Measurements from ENCODE around the gene FLT3LG. TPM values are rescaled to one million over a fixed set of nuclear protein-coding genes. Genes with fewer than 3 reads are reported as not detected.

FLT3LG gene
- total RNA-seq, 1 donor from 2014 or later: 1.9 TPM

DNA sequence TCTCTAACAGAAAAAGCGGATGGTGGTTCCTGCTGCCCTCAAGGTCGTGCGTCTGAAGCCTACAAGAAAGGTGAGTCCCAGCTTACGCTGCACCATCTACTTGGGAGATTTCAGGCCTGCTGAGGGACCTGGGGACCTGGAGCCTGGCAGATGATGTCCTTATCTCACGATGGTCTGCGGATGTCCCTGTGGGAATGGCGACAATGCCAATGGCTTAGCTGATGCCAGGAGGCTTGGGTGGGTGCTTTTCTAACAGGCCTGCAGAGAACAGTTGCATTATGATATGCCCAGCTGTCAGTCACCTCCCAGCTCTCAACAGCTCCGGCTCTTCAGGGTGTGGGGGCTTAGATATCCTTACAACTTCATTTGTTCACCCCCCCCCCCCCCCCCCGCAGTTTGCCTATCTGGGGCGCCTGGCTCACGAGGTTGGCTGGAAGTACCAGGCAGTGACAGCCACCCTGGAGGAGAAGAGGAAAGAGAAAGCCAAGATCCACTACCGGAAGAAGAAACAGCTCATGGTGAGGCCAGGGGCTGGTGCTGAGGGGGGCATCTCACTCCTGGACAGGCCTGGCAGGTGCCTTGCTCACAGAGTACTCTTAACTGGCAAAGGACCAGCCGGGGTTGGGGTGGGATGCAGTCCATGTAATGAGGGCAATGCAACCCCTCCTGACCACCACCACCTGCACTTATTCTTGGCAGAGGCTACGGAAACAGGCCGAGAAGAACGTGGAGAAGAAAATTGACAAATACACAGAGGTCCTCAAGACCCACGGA, 17.2 kb downstream of the FLT3LG start:
- no peak for DNase-seq (ENCODE audit: low spot score)
- no peak overlapping the region for H3K4me3 Mint-ChIP-seq (ENCODE audit: unreplicated experiment)
- H3K27me3 Mint-ChIP-seq (ENCODE audit: low read depth): no peaks in the 10 kb centered on the region
- H3K36me3 Mint-ChIP-seq (ENCODE audit: low read depth): peaks cover 43% of the 10 kb centered on the region
- H3K4me1 Mint-ChIP-seq (ENCODE audit: low read depth): peaks cover 27% of the 10 kb centered on the region
- H3K27ac Mint-ChIP-seq (ENCODE audit: unreplicated experiment): peak overlapping the region; percentile 32
- H3K9me3 Mint-ChIP-seq (ENCODE audit: low read depth): no peaks in the 10 kb centered on the region
- TF ChIP-seq, protein P1, sequence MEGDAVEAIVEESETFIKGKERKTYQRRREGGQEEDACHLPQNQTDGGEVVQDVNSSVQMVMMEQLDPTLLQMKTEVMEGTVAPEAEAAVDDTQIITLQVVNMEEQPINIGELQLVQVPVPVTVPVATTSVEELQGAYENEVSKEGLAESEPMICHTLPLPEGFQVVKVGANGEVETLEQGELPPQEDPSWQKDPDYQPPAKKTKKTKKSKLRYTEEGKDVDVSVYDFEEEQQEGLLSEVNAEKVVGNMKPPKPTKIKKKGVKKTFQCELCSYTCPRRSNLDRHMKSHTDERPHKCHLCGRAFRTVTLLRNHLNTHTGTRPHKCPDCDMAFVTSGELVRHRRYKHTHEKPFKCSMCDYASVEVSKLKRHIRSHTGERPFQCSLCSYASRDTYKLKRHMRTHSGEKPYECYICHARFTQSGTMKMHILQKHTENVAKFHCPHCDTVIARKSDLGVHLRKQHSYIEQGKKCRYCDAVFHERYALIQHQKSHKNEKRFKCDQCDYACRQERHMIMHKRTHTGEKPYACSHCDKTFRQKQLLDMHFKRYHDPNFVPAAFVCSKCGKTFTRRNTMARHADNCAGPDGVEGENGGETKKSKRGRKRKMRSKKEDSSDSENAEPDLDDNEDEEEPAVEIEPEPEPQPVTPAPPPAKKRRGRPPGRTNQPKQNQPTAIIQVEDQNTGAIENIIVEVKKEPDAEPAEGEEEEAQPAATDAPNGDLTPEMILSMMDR (IDR thresholded peaks at IDR 0.05): no peak

DNA sequence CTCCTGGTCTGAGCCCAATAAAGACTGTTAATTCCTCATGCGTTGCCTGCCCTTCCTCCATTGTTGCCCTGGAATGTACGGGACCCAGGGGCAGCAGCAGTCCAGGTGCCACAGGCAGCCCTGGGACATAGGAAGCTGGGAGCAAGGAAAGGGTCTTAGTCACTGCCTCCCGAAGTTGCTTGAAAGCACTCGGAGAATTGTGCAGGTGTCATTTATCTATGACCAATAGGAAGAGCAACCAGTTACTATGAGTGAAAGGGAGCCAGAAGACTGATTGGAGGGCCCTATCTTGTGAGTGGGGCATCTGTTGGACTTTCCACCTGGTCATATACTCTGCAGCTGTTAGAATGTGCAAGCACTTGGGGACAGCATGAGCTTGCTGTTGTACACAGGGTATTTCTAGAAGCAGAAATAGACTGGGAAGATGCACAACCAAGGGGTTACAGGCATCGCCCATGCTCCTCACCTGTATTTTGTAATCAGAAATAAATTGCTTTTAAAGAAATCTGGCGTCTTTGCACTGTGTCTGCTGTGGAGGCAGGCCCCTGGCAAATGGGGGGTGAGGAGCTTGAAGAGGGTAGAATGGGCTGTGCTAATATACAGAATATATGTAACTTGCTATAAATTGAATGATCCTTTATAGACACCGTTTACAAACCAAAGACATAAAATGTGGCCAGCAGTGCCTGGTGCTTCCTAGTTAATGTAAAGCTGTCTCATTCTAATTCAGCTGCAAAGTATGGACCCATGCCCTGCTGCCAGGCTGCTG, 18.0 kb downstream of the FLT3LG start:
- no peak for DNase-seq (ENCODE audit: low spot score)
- H3K27me3 Mint-ChIP-seq (ENCODE audit: low read depth): no peaks in the 10 kb centered on the region
- TF ChIP-seq, protein P1 (IDR thresholded peaks at IDR 0.05): no peak
- peak overlapping the region; percentile 17 for H3K27ac Mint-ChIP-seq (ENCODE audit: unreplicated experiment)
- peaks cover 28% of the 10 kb centered on the region for H3K4me1 Mint-ChIP-seq (ENCODE audit: low read depth)
- no peaks in the 10 kb centered on the region for H3K9me3 Mint-ChIP-seq (ENCODE audit: low read depth)
- peaks cover 43% of the 10 kb centered on the region for H3K36me3 Mint-ChIP-seq (ENCODE audit: low read depth)
- H3K4me3 Mint-ChIP-seq (ENCODE audit: unreplicated experiment): no peak overlapping the region

DNA sequence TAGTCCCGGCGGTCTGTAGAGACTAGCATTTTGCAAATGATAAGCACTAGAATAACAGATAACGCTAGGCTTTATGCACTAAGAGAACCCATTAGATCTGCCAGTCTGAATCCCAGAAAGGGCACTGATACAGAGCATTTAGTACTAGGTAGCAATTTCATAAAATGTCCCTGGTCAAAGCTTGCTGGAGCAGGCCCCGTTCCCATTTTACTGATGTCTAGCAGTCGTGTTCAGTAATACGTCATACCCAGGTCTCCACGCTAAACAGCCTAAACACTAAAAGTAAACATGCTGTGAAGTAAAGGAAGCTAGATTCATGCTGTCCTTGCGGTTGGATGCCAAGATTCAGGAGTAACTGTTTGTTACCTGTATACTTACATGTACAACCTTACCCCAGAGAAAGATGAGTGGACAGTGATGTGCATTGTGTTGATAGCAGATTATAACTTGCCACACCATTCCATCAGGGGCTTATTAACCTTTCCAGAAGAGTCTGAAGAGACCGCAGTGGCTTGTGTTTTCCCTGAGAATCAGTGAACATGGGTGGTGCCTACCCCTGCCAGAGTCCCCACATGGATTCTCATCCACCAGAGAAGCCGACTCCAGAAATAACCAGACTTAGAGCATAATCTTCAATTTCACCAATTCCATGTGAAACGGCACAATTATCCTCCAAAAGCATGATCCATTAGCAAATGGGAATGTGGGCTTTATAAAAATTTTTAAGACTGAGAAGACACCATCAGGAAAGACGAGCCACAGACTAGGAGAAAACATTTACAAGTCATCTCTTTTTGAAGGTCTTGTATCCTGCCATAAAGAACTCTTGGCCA, 18.8 kb downstream of the FLT3LG start:
- Mint-ChIP-seq H3K4me1 (ENCODE audit: low read depth) (peaks cover 36% of the 10 kb centered on the region), H3K27ac (ENCODE audit: unreplicated experiment) (peak overlapping the region; percentile 66), H3K9me3 (ENCODE audit: low read depth) (no peaks in the 10 kb centered on the region), H3K36me3 (ENCODE audit: low read depth) (peaks cover 46% of the 10 kb centered on the region), H3K27me3 (ENCODE audit: low read depth) (no peaks in the 10 kb centered on the region), H3K4me3 (ENCODE audit: unreplicated experiment) (no peak overlapping the region)
- TF ChIP-seq, protein P1 (IDR thresholded peaks at IDR 0.05): no peak
- DNase-seq (ENCODE audit: low spot score): no peak

DNA sequence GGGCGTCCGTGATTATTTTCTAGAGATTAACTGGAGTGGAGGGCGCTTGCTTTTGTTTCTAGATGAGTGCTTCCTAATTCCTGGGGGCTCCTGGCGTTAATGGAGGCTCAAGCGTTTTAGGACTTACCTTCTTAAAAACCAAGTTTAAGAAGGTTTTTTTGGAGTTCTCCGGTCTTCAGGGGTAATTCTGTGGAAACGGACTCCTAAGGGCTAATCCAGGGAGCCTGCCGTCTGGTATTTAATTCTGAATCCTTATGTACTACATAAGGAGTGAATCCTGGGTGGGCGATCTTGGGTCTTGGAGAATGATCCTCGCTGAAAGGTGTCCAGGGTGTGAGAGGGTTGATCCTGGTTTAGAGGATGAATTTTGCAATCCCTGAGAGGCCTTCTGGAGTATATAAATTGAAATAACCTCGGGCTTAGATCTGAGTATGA, 22.6 kb downstream of the FLT3LG start:
- H3K27ac Mint-ChIP-seq (ENCODE audit: unreplicated experiment): peak overlapping the region; percentile 97
- peak overlapping the region; percentile 85 for H3K4me3 Mint-ChIP-seq (ENCODE audit: unreplicated experiment)
- H3K36me3 Mint-ChIP-seq (ENCODE audit: low read depth): peaks cover 25% of the 10 kb centered on the region
- peaks cover 28% of the 10 kb centered on the region for H3K4me1 Mint-ChIP-seq (ENCODE audit: low read depth)
- H3K27me3 Mint-ChIP-seq (ENCODE audit: low read depth): no peaks in the 10 kb centered on the region
- no peaks in the 10 kb centered on the region for H3K9me3 Mint-ChIP-seq (ENCODE audit: low read depth)
- TF ChIP-seq, protein P1 (IDR thresholded peaks at IDR 0.05): peak; percentile 3
- DNase-seq (ENCODE audit: low spot score): no peak
